CD4-positive, alpha-beta T cell treated with Interleukin-21 for 1 hour (primary cell): ENCODE measurements around the gene NTN1.
A peak's percentile ranks its signal among the peaks of the same experiment; 100 is the strongest.

Experiments
- DNase-seq: peaks from one replicate; pipeline ENCODE4 v3.0.0-alpha.2; 2020

The NTN1 gene

GRCh38 chr17:9169116-9169515 lies 147.8 kb downstream of the NTN1 start:
- no peak for DNase-seq

- DNase-seq: no peak
Measured at GRCh38 chr17:9170336-9170735, 149.0 kb downstream of the NTN1 start.

- no peak for DNase-seq
Measured at GRCh38 chr17:9170853-9171252, 149.5 kb downstream of the NTN1 start.

GRCh38 chr17:9173386-9173983 lies 152.2 kb downstream of the NTN1 start:
- DNase-seq: no peak

- no peak for DNase-seq
Measured at GRCh38 chr17:9174312-9174711, 153.0 kb downstream of the NTN1 start.

GRCh38 chr17:9174779-9175574 lies 153.7 kb downstream of the NTN1 start:
- DNase-seq: no peak

- DNase-seq: no peak
Measured at GRCh38 chr17:9175700-9176467, 154.6 kb downstream of the NTN1 start.

GRCh38 chr17:9177212-9177611 lies 155.9 kb downstream of the NTN1 start:
- DNase-seq: no peak

GRCh38 chr17:9178319-9178718 lies 157.0 kb downstream of the NTN1 start:
- no peak for DNase-seq

GRCh38 chr17:9179602-9180001 lies 158.3 kb downstream of the NTN1 start:
- DNase-seq: no peak

GRCh38 chr17:9181640-9182039 lies 160.3 kb downstream of the NTN1 start:
- no peak for DNase-seq

GRCh38 chr17:9183306-9183705 lies 162.0 kb downstream of the NTN1 start:
- DNase-seq: peak; percentile 6

GRCh38 chr17:9185142-9185541 lies 163.8 kb downstream of the NTN1 start:
- no peak for DNase-seq

GRCh38 chr17:9185688-9186284 lies 164.5 kb downstream of the NTN1 start:
- no peak for DNase-seq

- no peak for DNase-seq
Measured at GRCh38 chr17:9187828-9188227, 166.5 kb downstream of the NTN1 start.

- no peak for DNase-seq
Measured at GRCh38 chr17:9188367-9188766, 167.1 kb downstream of the NTN1 start.

GRCh38 chr17:9189870-9190269 lies 168.6 kb downstream of the NTN1 start:
- no peak for DNase-seq

- DNase-seq: no peak
Measured at GRCh38 chr17:9192010-9192409, 170.7 kb downstream of the NTN1 start.

GRCh38 chr17:9195411-9195810 lies 174.1 kb downstream of the NTN1 start:
- no peak for DNase-seq

- no peak for DNase-seq
Measured at GRCh38 chr17:9195961-9196670, 174.8 kb downstream of the NTN1 start.

- no peak for DNase-seq
Measured at GRCh38 chr17:9199571-9200551, 178.6 kb downstream of the NTN1 start.
